Gastrocnemius medialis (tissue), 4 donors: Measurements from ENCODE around the gene PLIN5. TPM values are rescaled to one million over a fixed set of nuclear protein-coding genes. Genes with fewer than 3 reads are reported as not detected.

ENCODE experiments used
- ATAC-seq, 2 donors: fragments of 150-250 bp; one replicate each; pipeline ENCODE4 v1.9.1; 2016
- DNase-seq, 2 donors: peaks; one replicate each; pipeline ENCODE4 v3.0.0-alpha.2; 2019
- H3K27ac ChIP-seq, 4 donors: fragments of 200-600 bp; sonication (generic); 1 replicate in 1 of 4; 2 replicates in 3 of 4; pipeline ENCODE4 v1.5.1; 2016 to 2018; ENCODE audit warnings: mild to moderate bottlenecking in 2 of 4, moderate library complexity in 1 of 4
- H3K27me3 ChIP-seq, 3 donors: fragments of 200-600 bp; sonication (generic) in 2 of 3; 1 replicate in 1 of 3; 2 replicates in 2 of 3; pipeline versions ENCODE4 v1.5.1 to v1.6.0; 2016 to 2019; ENCODE audit warnings: mild to moderate bottlenecking in 1 of 3, moderate library complexity in 1 of 3
- H3K36me3 ChIP-seq, 2 donors: fragments of 200-600 bp; sonication (generic) in 1 of 2; one replicate each; pipeline ENCODE4 v1.5.1; 2017 to 2018
- H3K4me1 ChIP-seq, 2 donors: fragments of 200-600 bp; sonication (generic) in 1 of 2; one replicate each; pipeline ENCODE4 v1.5.1; 2016 to 2017; ENCODE audit warnings: mild to moderate bottlenecking in 2 of 2
- H3K4me3 ChIP-seq, 4 donors: fragments of 200-600 bp; sonication (generic) in 3 of 4; 1 replicate in 1 of 4; 2 replicates in 3 of 4; pipeline ENCODE4 v1.5.1; 2016 to 2019; ENCODE audit warnings: mild to moderate bottlenecking in 2 of 4
- H3K9me3 ChIP-seq, 3 donors: fragments of 200-600 bp; sonication (generic) in 2 of 3; 1 replicate in 1 of 3; 2 replicates in 2 of 3; pipeline ENCODE4 v1.5.1; 2016 to 2019
- CTCF ChIP-seq, 5 experiments: fragments of 450-650 bp in 3 of 5; fragments of 200-600 bp in 2 of 5; sonication (generic) in 2 of 5; IDR thresholded peaks in 4 of 5; conservative IDR thresholded peaks in 1 of 5; 1 replicate in 4 of 5; 2 replicates in 1 of 5; pipeline ENCODE4 v1.5.1; 2016 to 2019; ENCODE audit warnings: antibody characterized with exemption in 5 of 5, mild to moderate bottlenecking in 3 of 5, moderate library complexity in 3 of 5
- POLR2A ChIP-seq, 2 donors: fragments of 450-650 bp; IDR thresholded peaks; one replicate each; pipeline ENCODE4 v1.6.1; 2017; ENCODE audit warnings: antibody characterized with exemption in 2 of 2, mild to moderate bottlenecking in 2 of 2, moderate library complexity in 2 of 2
- in situ Hi-C, 4 donors: fragments of 200-750 bp; cut with MboI; loops; one replicate each; pipeline versions ENCODE4 v1.15.0 to v1.8.0; 2017; ENCODE audit warnings: low sequenced_read_pairs in 4 of 4
- intact Hi-C: fragments of 100-400 bp; cut with DNase I; formaldehyde crosslinking; loops from one replicate; pipeline ENCODE4 v1.15.1; 2023; ENCODE audit warnings: low total_unique reads
- total RNA-seq, 4 donors: library from RNA; depleted of rRNA; stranded (reverse); fragments of >200 nt; gene quantifications; one replicate each; pipeline versions ENCODE4 v1.1.0 to v1.2.3, GENCODE V29; 2016

Gene PLIN5
- total RNA-seq, 4 donors from 2014 or later: 23.5 to 127 (median 52.9) TPM

- in situ Hi-C loops: no loop called here
- no peaks in the 10 kb centered on the region for H3K27me3 ChIP-seq
- intact Hi-C loops: no loop called here
- ATAC-seq (no peak), DNase-seq (no peak)
- no peaks in the 10 kb centered on the region for H3K4me1 ChIP-seq
- H3K36me3 ChIP-seq: peaks cover 0 to 62% of the 10 kb centered on the region in 2 donors
- no peaks in the 10 kb centered on the region for H3K9me3 ChIP-seq
- TF ChIP-seq CTCF (IDR thresholded peaks at IDR 0.05 in 4 of 5, conservative IDR thresholded peaks at IDR 0.05 in 1 of 5) (no peak), POLR2A (IDR thresholded peaks at IDR 0.05) (no peak)
- no peak overlapping the region for H3K27ac ChIP-seq
- no peak overlapping the region for H3K4me3 ChIP-seq
Measured at GRCh38 chr19:4492337-4493103, 42.5 kb downstream of the PLIN5 start.

GRCh38 chr19:4491446-4491845 is 43.6 kb downstream of the PLIN5 start:
- intact Hi-C loops: no loop called here
- no peaks in the 10 kb centered on the region for H3K9me3 ChIP-seq
- TF ChIP-seq CTCF (IDR thresholded peaks at IDR 0.05 in 4 of 5, conservative IDR thresholded peaks at IDR 0.05 in 1 of 5): no peak
- TF ChIP-seq POLR2A (IDR thresholded peaks at IDR 0.05): no peak
- no peaks in the 10 kb centered on the region for H3K27me3 ChIP-seq
- peaks cover 0 to 54% of the 10 kb centered on the region in 2 donors for H3K36me3 ChIP-seq
- H3K27ac ChIP-seq: no peak overlapping the region
- H3K4me1 ChIP-seq: no peaks in the 10 kb centered on the region
- no peak for ATAC-seq
- H3K4me3 ChIP-seq: no peak overlapping the region
- DNase-seq: no peak
- in situ Hi-C loops: no loop called here

DNA sequence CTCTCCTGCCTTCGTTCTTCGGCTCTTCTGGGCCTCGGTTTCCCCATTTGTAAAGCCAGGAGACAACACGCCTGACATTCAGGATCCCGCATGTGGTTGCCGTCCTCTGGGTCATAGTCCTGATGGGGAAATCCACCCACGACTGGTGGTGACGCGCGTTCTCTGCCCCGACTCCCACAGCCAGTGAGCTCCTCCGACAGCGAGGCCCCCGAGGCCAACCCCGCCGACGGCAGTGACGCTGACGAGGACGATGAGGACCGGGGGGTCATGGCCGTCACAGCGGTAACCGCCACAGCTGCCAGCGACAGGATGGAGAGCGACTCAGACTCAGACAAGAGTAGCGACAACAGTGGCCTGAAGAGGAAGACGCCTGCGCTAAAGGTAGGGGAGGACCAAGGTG is 46.5 kb downstream of the PLIN5 start:
- intact Hi-C loops (no loop called here), in situ Hi-C loops (no loop called here)
- Histone ChIP-seq H3K36me3 (peaks cover 0 to 36% of the 10 kb centered on the region in 2 donors), H3K27me3 (no peaks in the 10 kb centered on the region), H3K27ac (no peak overlapping the region), H3K4me1 (no peaks in the 10 kb centered on the region), H3K9me3 (no peaks in the 10 kb centered on the region), H3K4me3 (no peak overlapping the region)
- TF ChIP-seq CTCF (IDR thresholded peaks at IDR 0.05 in 4 of 5, conservative IDR thresholded peaks at IDR 0.05 in 1 of 5) (no peak), POLR2A (IDR thresholded peaks at IDR 0.05) (no peak)
- no peak for DNase-seq
- ATAC-seq: no peak

- no peaks in the 10 kb centered on the region for H3K4me1 ChIP-seq
- peaks cover 0 to 41% of the 10 kb centered on the region in 2 donors for H3K36me3 ChIP-seq
- intact Hi-C loops (no loop called here), in situ Hi-C loops (no loop called here)
- H3K27ac ChIP-seq: no peak overlapping the region
- H3K27me3 ChIP-seq: no peaks in the 10 kb centered on the region
- H3K4me3 ChIP-seq: no peak overlapping the region
- H3K9me3 ChIP-seq: no peaks in the 10 kb centered on the region
- TF ChIP-seq POLR2A (IDR thresholded peaks at IDR 0.05) (no peak), CTCF (IDR thresholded peaks at IDR 0.05 in 4 of 5, conservative IDR thresholded peaks at IDR 0.05 in 1 of 5) (no peak)
- DNase-seq (no peak), ATAC-seq (no peak)
Measured at GRCh38 chr19:4487572-4487971, 47.5 kb downstream of the PLIN5 start.
